Hepatocyte (in vitro differentiated cells): Measurements from ENCODE around the gene TEPSIN. TPM values are rescaled to one million over a fixed set of nuclear protein-coding genes. Genes with fewer than 3 reads are reported as not detected.

Source experiments
- DNase-seq: peaks from one replicate; pipeline ENCODE4 v3.0.0-alpha.2; 2016; ENCODE audit warnings: low spot score
- H2AFZ ChIP-seq: fragments of 200-600 bp; sonication (generic); 2 replicates; pipeline ENCODE4 v1.6.0; 2016; ENCODE audit warnings: antibody characterized with exemption, mild to moderate bottlenecking
- H3K27ac ChIP-seq: fragments of 200-600 bp; sonication (generic); 2 replicates; pipeline ENCODE4 v1.5.1; 2016; ENCODE audit warnings: mild to moderate bottlenecking
- H3K27me3 ChIP-seq: fragments of 200-600 bp; sonication (generic); 2 replicates; pipeline ENCODE4 v1.6.1; 2016
- H3K36me3 ChIP-seq: fragments of 200-600 bp; sonication (generic); replicated peaks from 2 replicates; pipeline ENCODE4 v1.5.1; 2016; ENCODE audit warnings: low read depth; ENCODE audit not compliant: insufficient read depth
- H3K4me1 ChIP-seq: fragments of 200-600 bp; sonication (generic); 2 replicates; pipeline ENCODE4 v1.5.1; 2016; ENCODE audit warnings: mild to moderate bottlenecking, moderate library complexity; ENCODE audit not compliant: insufficient read depth
- H3K4me2 ChIP-seq: fragments of 200-600 bp; sonication (generic); 2 replicates; pipeline ENCODE4 v1.6.0; 2016
- H3K4me3 ChIP-seq: fragments of 200-600 bp; sonication (generic); 2 replicates; pipeline ENCODE4 v1.5.1; 2016; ENCODE audit warnings: mild to moderate bottlenecking
- H3K79me2 ChIP-seq: fragments of 200-600 bp; sonication (generic); 2 replicates; pipeline ENCODE4 v1.6.0; 2017; ENCODE audit warnings: mild to moderate bottlenecking
- H3K9me2 ChIP-seq: fragments of 200-600 bp; sonication (generic); replicated peaks from 2 replicates; pipeline ENCODE4 v1.6.0; 2017; ENCODE audit warnings: mild to moderate bottlenecking; ENCODE audit not compliant: insufficient read depth
- H3K9me3 ChIP-seq: fragments of 200-600 bp; sonication (generic); 2 replicates; pipeline ENCODE4 v1.5.1; 2016; ENCODE audit warnings: low read depth, mild to moderate bottlenecking
- H4K20me1 ChIP-seq: fragments of 200-600 bp; sonication (generic); 2 replicates; pipeline ENCODE4 v1.6.0; 2016; ENCODE audit warnings: mild to moderate bottlenecking; ENCODE audit not compliant: insufficient read depth, poor library complexity, severe bottlenecking
- EZH2 ChIP-seq: fragments of 200-600 bp; sonication (generic); IDR thresholded peaks from 2 replicates; pipeline ENCODE4 v1.6.1; 2016; ENCODE audit warnings: antibody characterized with exemption, mild to moderate bottlenecking, borderline replicate concordance
- EZH2phosphoT487 ChIP-seq: fragments of 200-600 bp; sonication (generic); IDR thresholded peaks from one replicate; pipeline ENCODE4 v1.6.1; 2018; ENCODE audit warnings: antibody characterized with exemption, mild to moderate bottlenecking, low read depth, moderate library complexity; ENCODE audit not compliant: unreplicated experiment, severe bottlenecking
- WGBS: methylation state at CpG from one replicate; pipeline ENCODE4 v1.1.6; 2016; ENCODE audit warnings: low lambda C conversion rate; ENCODE audit errors: missing lambda C conversion rate; 5-methylcytosine and 5-hydroxymethylcytosine counted together
- polyA plus RNA-seq: library from polyadenylated mRNA; unstranded; fragments of >200 nt; fragmentation: Nextera tagmentation; extraction: Ambion mirVana; gene quantifications from 2 replicates; pipeline ENCODE4 v1.2.1, GENCODE V29; 2016
- total RNA-seq: library from RNA; depleted of rRNA; stranded (reverse); fragments of >200 nt; gene quantifications from 2 replicates; pipeline ENCODE4 v1.2.3, GENCODE V29; 2014
- TF ChIP-seq, protein P1 (sequence below): fragments of 200-600 bp; sonication (generic); IDR thresholded peaks from 2 replicates; pipeline ENCODE4 v1.5.1; 2016; ENCODE audit warnings: antibody characterized with exemption, mild to moderate bottlenecking; ENCODE audit not compliant: poor library complexity

TEPSIN gene
- total and polyA plus RNA-seq, 2 experiments from 2014 or later = 34.1 to 44.3 TPM

- Histone ChIP-seq H3K9me3 (no peaks in the 10 kb centered on the region), H3K27me3 (no peaks in the 10 kb centered on the region), H4K20me1 (no peaks in the 10 kb centered on the region), H3K36me3 (no peaks in the 10 kb centered on the region), H3K4me2 (no peak overlapping the region), H3K4me1 (peaks cover 6% of the 10 kb centered on the region), H3K9me2 (no peaks in the 10 kb centered on the region), H2AFZ (no peak overlapping the region), H3K27ac (no peak overlapping the region), H3K4me3 (no peak overlapping the region), H3K79me2 (peaks cover 18% of the 10 kb centered on the region)
- DNase-seq = no peak
- 79% methylated on average over 24 of the region's 24 CpGs for WGBS
- TF ChIP-seq, protein P1, sequence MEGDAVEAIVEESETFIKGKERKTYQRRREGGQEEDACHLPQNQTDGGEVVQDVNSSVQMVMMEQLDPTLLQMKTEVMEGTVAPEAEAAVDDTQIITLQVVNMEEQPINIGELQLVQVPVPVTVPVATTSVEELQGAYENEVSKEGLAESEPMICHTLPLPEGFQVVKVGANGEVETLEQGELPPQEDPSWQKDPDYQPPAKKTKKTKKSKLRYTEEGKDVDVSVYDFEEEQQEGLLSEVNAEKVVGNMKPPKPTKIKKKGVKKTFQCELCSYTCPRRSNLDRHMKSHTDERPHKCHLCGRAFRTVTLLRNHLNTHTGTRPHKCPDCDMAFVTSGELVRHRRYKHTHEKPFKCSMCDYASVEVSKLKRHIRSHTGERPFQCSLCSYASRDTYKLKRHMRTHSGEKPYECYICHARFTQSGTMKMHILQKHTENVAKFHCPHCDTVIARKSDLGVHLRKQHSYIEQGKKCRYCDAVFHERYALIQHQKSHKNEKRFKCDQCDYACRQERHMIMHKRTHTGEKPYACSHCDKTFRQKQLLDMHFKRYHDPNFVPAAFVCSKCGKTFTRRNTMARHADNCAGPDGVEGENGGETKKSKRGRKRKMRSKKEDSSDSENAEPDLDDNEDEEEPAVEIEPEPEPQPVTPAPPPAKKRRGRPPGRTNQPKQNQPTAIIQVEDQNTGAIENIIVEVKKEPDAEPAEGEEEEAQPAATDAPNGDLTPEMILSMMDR = no peak
- TF ChIP-seq EZH2phosphoT487 = no peak
- TF ChIP-seq EZH2 = no peak
Measured at GRCh38 chr17:81244358-81245023, 5.6 kb upstream of the TEPSIN start.

DNA sequence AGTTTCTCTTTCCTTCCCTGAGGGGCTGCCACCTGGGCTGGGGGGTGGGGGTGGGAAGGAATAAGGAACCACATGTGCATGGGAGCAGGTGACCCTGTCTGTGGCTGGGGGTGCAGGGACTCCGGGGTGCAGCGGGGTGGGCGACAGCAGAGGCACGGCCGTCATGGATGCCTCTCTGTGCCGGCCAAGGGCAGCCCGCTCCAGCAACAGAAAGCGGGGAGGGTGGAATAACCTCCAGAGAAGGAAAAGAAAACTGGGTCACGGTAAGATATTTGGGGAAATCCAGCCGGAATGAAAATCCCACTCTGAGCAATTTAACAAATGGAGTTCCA is 4.4 kb upstream of the TEPSIN start:
- Histone ChIP-seq H3K27ac (no peak overlapping the region), H3K4me2 (no peak overlapping the region), H3K9me2 (no peaks in the 10 kb centered on the region), H3K4me1 (peaks cover 6% of the 10 kb centered on the region), H3K4me3 (no peak overlapping the region), H3K36me3 (no peaks in the 10 kb centered on the region), H3K9me3 (no peaks in the 10 kb centered on the region), H3K27me3 (no peaks in the 10 kb centered on the region), H2AFZ (no peak overlapping the region), H4K20me1 (no peaks in the 10 kb centered on the region), H3K79me2 (peaks cover 20% of the 10 kb centered on the region)
- WGBS = 95% methylated on average over 10 of the region's 10 CpGs
- DNase-seq = no peak
- no peak for TF ChIP-seq EZH2
- TF ChIP-seq EZH2phosphoT487 = no peak
- TF ChIP-seq, protein P1 = no peak

- Histone ChIP-seq H3K4me2 (no peak overlapping the region), H3K9me3 (no peaks in the 10 kb centered on the region), H2AFZ (no peak overlapping the region), H3K4me1 (peaks cover 10% of the 10 kb centered on the region), H3K4me3 (no peak overlapping the region), H3K27me3 (no peaks in the 10 kb centered on the region), H3K27ac (no peak overlapping the region), H3K9me2 (no peaks in the 10 kb centered on the region), H3K36me3 (no peaks in the 10 kb centered on the region), H4K20me1 (no peaks in the 10 kb centered on the region), H3K79me2 (peaks cover 26% of the 10 kb centered on the region)
- TF ChIP-seq, protein P1 = no peak
- TF ChIP-seq EZH2phosphoT487 (no peak), EZH2 (no peak)
- WGBS = 82% methylated on average over 31 of the region's 33 CpGs
- no peak for DNase-seq
Measured at GRCh38 chr17:81242421-81243332, 3.8 kb upstream of the TEPSIN start.
